Endothelial cell of umbilical vein (primary cell): ENCODE data around the gene NRG3. TPM values are rescaled to one million over a fixed set of nuclear protein-coding genes. Genes with fewer than 3 reads are reported as not detected.

Experiments
- BruUV-seq: library from RNA; stranded (reverse); fragments of 400-500 nt; replicated peaks from 2 replicates; lab custom pipeline; 2021; lab: Mats Ljungman, UMichigan
- CTCF ChIA-PET: fragments of 300-600, 350-600 bp; sonication (Branson Sonifier 250); formaldehyde crosslinking; loops from one replicate; lab custom pipeline; 2021; ENCODE audit warnings: antibody characterized with exemption, inconsistent platforms; lab: Charles Lee
- POLR2A ChIA-PET: fragments of 300-600, 350-600 bp; sonication (Branson Sonifier 250); formaldehyde crosslinking; loops from one replicate; lab custom pipeline; 2021; ENCODE audit warnings: antibody characterized with exemption, inconsistent platforms; lab: Charles Lee
- DNase-seq: peaks from one replicate; pipeline ENCODE4 v3.0.0-alpha.2; 2011; ENCODE audit warnings: low read depth, low spot score
- FAIRE-seq: peaks from 2 replicates; lab custom pipeline; 2011; peaks lifted over from hg19 to GRCh38; lab: Jason Lieb, UNC
- H2AFZ ChIP-seq: 2 replicates; pipeline ENCODE4 v1.6.0; 2012; ENCODE audit warnings: low read depth, low read length, control low read depth, inconsistent platforms
- H3K27ac ChIP-seq: 2 replicates; pipeline ENCODE4 v1.5.1; 2011; ENCODE audit warnings: low read depth, mild to moderate bottlenecking, control low read depth, low read length, moderate library complexity; ENCODE audit not compliant: insufficient read depth
- H3K27me3 ChIP-seq, 2 experiments: 2 replicates each; pipeline versions ENCODE4 v1.6.0 to v1.6.1; 2011; ENCODE audit warnings: low read length in 2 of 2, mixed read lengths in 1 of 2; ENCODE audit not compliant: control insufficient read depth in 2 of 2, insufficient read depth in 2 of 2
- H3K36me3 ChIP-seq, 2 experiments: 2 replicates in 1 of 2; 3 replicates in 1 of 2; pipeline ENCODE4 v1.5.1; 2011; ENCODE audit warnings: low read length in 2 of 2, mild to moderate bottlenecking in 1 of 2, moderate library complexity in 1 of 2; ENCODE audit not compliant: control insufficient read depth in 2 of 2, insufficient read depth in 2 of 2; ENCODE audit errors: extremely low read depth in 1 of 2
- H3K4me1 ChIP-seq: 3 replicates; pipeline ENCODE4 v1.5.1; 2011; ENCODE audit warnings: mild to moderate bottlenecking, low read length; ENCODE audit not compliant: control insufficient read depth, insufficient read depth; ENCODE audit errors: extremely low read depth
- H3K4me2 ChIP-seq: 2 replicates; pipeline ENCODE4 v1.6.1; 2011; ENCODE audit warnings: low read length, control low read depth, mixed read lengths; ENCODE audit not compliant: insufficient read depth
- H3K4me3 ChIP-seq, 3 experiments: fragments of 200-600 bp in 1 of 3; sonication (generic), shearing (Covaris generic) in 1 of 3; replicated peaks in 1 of 3; 2 replicates each; pipeline ENCODE4 v1.5.1; 2011 to 2016; ENCODE audit warnings: control low read depth in 3 of 3, low read length in 3 of 3, mild to moderate bottlenecking in 2 of 3, inconsistent platforms in 1 of 3, low read depth in 1 of 3, moderate library complexity in 1 of 3; ENCODE audit not compliant: insufficient read depth in 1 of 3
- H3K79me2 ChIP-seq: 2 replicates; pipeline ENCODE4 v1.6.0; 2012; ENCODE audit warnings: low read length, inconsistent platforms; ENCODE audit not compliant: control insufficient read depth, insufficient read depth
- H3K9ac ChIP-seq: replicated peaks from 2 replicates; pipeline ENCODE3; 2011; ENCODE audit warnings: low read length, control low read depth; ENCODE audit not compliant: insufficient read depth; ENCODE audit errors: extremely low read depth
- H3K9me1 ChIP-seq: replicated peaks from 3 replicates; pipeline ENCODE4 v1.6.0; 2011; ENCODE audit warnings: mild to moderate bottlenecking, low read length; ENCODE audit not compliant: control insufficient read depth, insufficient read depth; ENCODE audit errors: extremely low read depth
- H3K9me3 ChIP-seq: replicated peaks from 2 replicates; pipeline ENCODE4 v1.5.1; 2012; ENCODE audit warnings: low read length, inconsistent platforms; ENCODE audit not compliant: control insufficient read depth, insufficient read depth
- H4K20me1 ChIP-seq: replicated peaks from 2 replicates; pipeline ENCODE3; 2011; ENCODE audit warnings: mild to moderate bottlenecking, low read length; ENCODE audit not compliant: control insufficient read depth, insufficient read depth; ENCODE audit errors: extremely low read depth
- EZH2 ChIP-seq: IDR thresholded peaks from 2 replicates; pipeline ENCODE4 v1.6.1; 2012; ENCODE audit warnings: borderline replicate concordance, low read depth, mild to moderate bottlenecking, moderate library complexity, low read length, inconsistent platforms; ENCODE audit not compliant: severe bottlenecking
- FOS ChIP-seq: IDR thresholded peaks from 2 replicates; pipeline ENCODE4 v1.6.1; 2011; ENCODE audit warnings: mild to moderate bottlenecking, low read length, moderate library complexity, borderline replicate concordance; ENCODE audit not compliant: insufficient read depth
- GATA2 ChIP-seq: IDR thresholded peaks from 2 replicates; pipeline ENCODE4 v1.7.0; 2011; ENCODE audit warnings: low read depth, mild to moderate bottlenecking, moderate library complexity, mixed read lengths, low read length; ENCODE audit not compliant: insufficient read length, insufficient read depth
- JUN ChIP-seq: IDR thresholded peaks from 2 replicates; pipeline ENCODE4 v1.6.1; 2011; ENCODE audit warnings: borderline replicate concordance, low read depth; ENCODE audit not compliant: insufficient read length, insufficient read depth
- MAX ChIP-seq: IDR thresholded peaks from 2 replicates; pipeline ENCODE4 v1.6.1; 2011; ENCODE audit not compliant: insufficient read depth, insufficient read length
- MYC ChIP-seq: IDR thresholded peaks from one replicate; pipeline ENCODE4 v1.6.1; 2011; ENCODE audit warnings: mild to moderate bottlenecking, low read depth, low read length
- POLR2A ChIP-seq: IDR thresholded peaks from 2 replicates; pipeline ENCODE4 v1.6.1; 2012; ENCODE audit warnings: low read depth, mild to moderate bottlenecking, control low read depth, low read length
- POLR2AphosphoS5 ChIP-seq: IDR thresholded peaks from 2 replicates; pipeline ENCODE4 v1.6.1; 2012; ENCODE audit warnings: low read depth, mild to moderate bottlenecking, control low read depth, low read length, moderate library complexity; ENCODE audit not compliant: insufficient read depth
- dilution Hi-C: fragments of 300-500 bp; cut with MboI; formaldehyde crosslinking; loops from one replicate; pipeline ENCODE4 v1.15.0; 2019; ENCODE audit warnings: low sequenced_read_pairs; ENCODE audit not compliant: extremely low pct_ligation_motif_present
- intact Hi-C: fragments of 100-400 bp; cut with micrococcal nuclease; formaldehyde crosslinking; loops from one replicate; pipeline ENCODE4 v1.10.0; 2022
- polyA plus RNA-seq, 4 experiments: library from polyadenylated mRNA; depleted of rRNA in 3 of 4; stranded (reverse) in 3 of 4; unstranded in 1 of 4; fragments of >200 nt; gene quantifications; 2 replicates each; pipeline versions ENCODE4 v1.2.1 to v1.2.3, GENCODE V29; 2011 to 2012; ENCODE audit warnings: missing spikeins in 1 of 4
- total RNA-seq: library from RNA; stranded (reverse); gene quantifications from 2 replicates; pipeline ENCODE4 v1.2.3, GENCODE V29; 2021
- TF ChIP-seq, protein P1 (sequence below), 2 donors: IDR thresholded peaks; 1 replicate in 1 of 2; 2 replicates in 1 of 2; pipeline ENCODE4 v1.5.1; 2011; ENCODE audit warnings: low read length in 2 of 2, mild to moderate bottlenecking in 2 of 2, moderate library complexity in 2 of 2, control low read depth in 1 of 2, inconsistent platforms in 1 of 2, low read depth in 1 of 2; ENCODE audit not compliant: insufficient read depth in 1 of 2; ENCODE audit errors: extremely low read depth in 1 of 2

The NRG3 gene
- total and polyA plus RNA-seq, 2 donors (not counting 3 experiments of a cell fraction or from before 2014, with no cell fraction given) = 1.9 to 3.9 TPM

DNA sequence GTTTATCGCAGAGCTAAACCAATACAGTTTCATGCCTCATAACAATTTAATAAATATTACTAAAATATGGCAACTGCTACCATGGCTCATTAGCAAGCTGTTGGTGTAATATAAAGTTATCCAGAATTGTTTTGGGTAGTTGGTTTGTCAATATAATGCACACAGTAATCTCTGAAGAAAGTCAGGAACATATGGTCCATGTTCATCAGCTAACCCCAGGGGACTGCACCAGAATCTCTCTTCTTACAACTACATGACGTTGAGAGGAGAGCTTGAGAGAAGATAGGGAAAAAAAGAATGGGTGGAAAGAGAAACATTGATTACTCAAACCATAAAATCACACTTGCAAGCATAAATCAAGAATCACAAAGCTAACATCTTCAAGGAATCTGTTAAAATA lies 333.7 kb downstream of the NRG3 start:
- intact Hi-C loops = no loop called here
- no peaks in the 10 kb centered on the region for H4K20me1 ChIP-seq
- ChIA-PET CTCF (no interaction called here), POLR2A (no interaction called here)
- no peak overlapping the region for H3K4me3 ChIP-seq
- H2AFZ ChIP-seq = no peak overlapping the region
- H3K36me3 ChIP-seq = no peaks in the 10 kb centered on the region
- no peaks in the 10 kb centered on the region for H3K79me2 ChIP-seq
- no TSS peak for BruUV-seq
- TF ChIP-seq MYC = no peak
- no peak for TF ChIP-seq JUN
- no peak for TF ChIP-seq MAX
- no peak for TF ChIP-seq GATA2
- TF ChIP-seq EZH2 = no peak
- TF ChIP-seq POLR2A = no peak
- no peak for TF ChIP-seq FOS
- dilution Hi-C loops = no loop called here
- no peaks in the 10 kb centered on the region for H3K27me3 ChIP-seq
- no peak overlapping the region for H3K27ac ChIP-seq
- no peaks in the 10 kb centered on the region for H3K9me1 ChIP-seq
- peaks cover 12% of the 10 kb centered on the region for H3K4me1 ChIP-seq
- no peak overlapping the region for H3K9ac ChIP-seq
- FAIRE-seq (no peak), DNase-seq (no peak)
- no peak overlapping the region for H3K4me2 ChIP-seq
- no peaks in the 10 kb centered on the region for H3K9me3 ChIP-seq

DNA sequence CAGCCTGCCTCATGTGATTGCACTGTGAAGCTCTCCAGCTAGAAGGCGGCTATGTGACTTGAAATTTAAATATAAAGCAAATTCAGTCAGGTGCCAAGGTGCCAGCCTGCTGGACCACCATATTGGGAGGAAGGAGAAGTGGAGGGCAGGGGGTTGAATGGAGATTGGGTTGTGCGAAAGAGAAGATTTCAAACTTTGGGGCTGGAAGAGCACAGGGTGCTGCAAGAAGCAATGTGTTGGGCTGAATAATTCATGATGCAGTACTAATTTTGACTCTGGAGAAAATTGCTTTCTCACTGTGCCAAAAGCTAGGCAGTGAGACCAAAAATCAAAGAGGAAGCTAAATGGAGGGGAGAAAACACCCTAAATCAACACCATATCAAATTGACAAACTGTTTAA lies 335.3 kb downstream of the NRG3 start:
- no peak overlapping the region for H3K27ac ChIP-seq
- no peak overlapping the region for H2AFZ ChIP-seq
- no peak for FAIRE-seq
- ChIA-PET CTCF (no interaction called here), POLR2A (no interaction called here)
- H3K4me1 ChIP-seq = peaks cover 12% of the 10 kb centered on the region
- H3K9me3 ChIP-seq = no peaks in the 10 kb centered on the region
- H3K79me2 ChIP-seq = no peaks in the 10 kb centered on the region
- no TSS peak for BruUV-seq
- no peaks in the 10 kb centered on the region for H3K9me1 ChIP-seq
- dilution Hi-C loops (no loop called here), intact Hi-C loops (no loop called here)
- H3K4me3 ChIP-seq = no peak overlapping the region
- no peaks in the 10 kb centered on the region for H3K36me3 ChIP-seq
- no peaks in the 10 kb centered on the region for H3K27me3 ChIP-seq
- no peak for DNase-seq
- H4K20me1 ChIP-seq = no peaks in the 10 kb centered on the region
- TF ChIP-seq FOS (no peak), POLR2A (no peak), MAX (no peak), GATA2 (no peak), JUN (no peak), EZH2 (no peak), MYC (no peak), POLR2AphosphoS5 (no peak)
- TF ChIP-seq, protein P1, sequence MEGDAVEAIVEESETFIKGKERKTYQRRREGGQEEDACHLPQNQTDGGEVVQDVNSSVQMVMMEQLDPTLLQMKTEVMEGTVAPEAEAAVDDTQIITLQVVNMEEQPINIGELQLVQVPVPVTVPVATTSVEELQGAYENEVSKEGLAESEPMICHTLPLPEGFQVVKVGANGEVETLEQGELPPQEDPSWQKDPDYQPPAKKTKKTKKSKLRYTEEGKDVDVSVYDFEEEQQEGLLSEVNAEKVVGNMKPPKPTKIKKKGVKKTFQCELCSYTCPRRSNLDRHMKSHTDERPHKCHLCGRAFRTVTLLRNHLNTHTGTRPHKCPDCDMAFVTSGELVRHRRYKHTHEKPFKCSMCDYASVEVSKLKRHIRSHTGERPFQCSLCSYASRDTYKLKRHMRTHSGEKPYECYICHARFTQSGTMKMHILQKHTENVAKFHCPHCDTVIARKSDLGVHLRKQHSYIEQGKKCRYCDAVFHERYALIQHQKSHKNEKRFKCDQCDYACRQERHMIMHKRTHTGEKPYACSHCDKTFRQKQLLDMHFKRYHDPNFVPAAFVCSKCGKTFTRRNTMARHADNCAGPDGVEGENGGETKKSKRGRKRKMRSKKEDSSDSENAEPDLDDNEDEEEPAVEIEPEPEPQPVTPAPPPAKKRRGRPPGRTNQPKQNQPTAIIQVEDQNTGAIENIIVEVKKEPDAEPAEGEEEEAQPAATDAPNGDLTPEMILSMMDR (IDR thresholded peaks at IDR 0.05; ENCODE audit: extremely low read depth in 1 of 2, insufficient read depth in 1 of 2, low read depth in 1 of 2, low read length in 2 of 2) = no peak
- no peak overlapping the region for H3K4me2 ChIP-seq
- no peak overlapping the region for H3K9ac ChIP-seq
